ENCODE results near the gene SLC22A17.
"Not testable (repeated sequence)": the region's sequence is repeated elsewhere in the genome, so short reads cannot be mapped to it uniquely, and the experiment has no call there.

Gene SLC22A17

GRCh38 chr14:23352506-23353432, at the start of gene SLC22A17:
Gene SLC22A17, minus strand, starts transcription at chr14:23352887.
- peak; percentile 79 for DNase-seq

- no peak for DNase-seq
Observed at GRCh38 chr14:23401291-23401690, 48.6 kb upstream of the SLC22A17 start.

- not testable (repeated sequence) for DNase-seq
Observed at GRCh38 chr14:23400496-23401149, 47.9 kb upstream of the SLC22A17 start.

GRCh38 chr14:23399591-23399990, 46.9 kb upstream of the SLC22A17 start:
- no peak for DNase-seq

GRCh38 chr14:23399136-23399535, 46.4 kb upstream of the SLC22A17 start:
- DNase-seq: no peak

- DNase-seq: no peak
Observed at GRCh38 chr14:23398348-23398747, 45.7 kb upstream of the SLC22A17 start.

GRCh38 chr14:23396781-23397407, 44.2 kb upstream of the SLC22A17 start:
- no peak for DNase-seq

- no peak for DNase-seq
Observed at GRCh38 chr14:23396126-23396525, 43.4 kb upstream of the SLC22A17 start.

- DNase-seq: no peak
Observed at GRCh38 chr14:23392613-23393012, 39.9 kb upstream of the SLC22A17 start.

- not testable (repeated sequence) for DNase-seq
Observed at GRCh38 chr14:23389871-23390270, 37.2 kb upstream of the SLC22A17 start.

- no peak for DNase-seq
Observed at GRCh38 chr14:23389396-23389795, 36.7 kb upstream of the SLC22A17 start.

GRCh38 chr14:23388996-23389395, 36.3 kb upstream of the SLC22A17 start:
- DNase-seq: no peak

- no peak for DNase-seq
Observed at GRCh38 chr14:23387916-23388882, 35.5 kb upstream of the SLC22A17 start.

GRCh38 chr14:23386999-23387398, 34.3 kb upstream of the SLC22A17 start:
- DNase-seq: no peak

GRCh38 chr14:23386266-23386657, 33.6 kb upstream of the SLC22A17 start:
- not testable (repeated sequence) for DNase-seq

- DNase-seq: no peak
Observed at GRCh38 chr14:23385642-23386265, 33.1 kb upstream of the SLC22A17 start.

- DNase-seq: no peak
Observed at GRCh38 chr14:23385244-23385641, 32.6 kb upstream of the SLC22A17 start.

GRCh38 chr14:23384364-23385080, 31.8 kb upstream of the SLC22A17 start:
- no peak for DNase-seq

- DNase-seq: no peak
Observed at GRCh38 chr14:23382731-23383440, 30.2 kb upstream of the SLC22A17 start.

GRCh38 chr14:23382276-23382675, 29.6 kb upstream of the SLC22A17 start:
- DNase-seq: no peak

GRCh38 chr14:23381871-23382270, 29.2 kb upstream of the SLC22A17 start:
- no peak for DNase-seq
